Activated T-cell treated with anti-CD3 and anti-CD28 coated beads for 4 hours (primary cell): ENCODE measurements around the gene PROSER3.
"Not testable (repeated sequence)": the region's sequence is repeated elsewhere in the genome, so short reads cannot be mapped to it uniquely, and the experiment has no call there.

Experiments used
- DNase-seq: peaks from one replicate; pipeline ENCODE4 v3.0.0-alpha.2; 2020

PROSER3 gene

DNA sequence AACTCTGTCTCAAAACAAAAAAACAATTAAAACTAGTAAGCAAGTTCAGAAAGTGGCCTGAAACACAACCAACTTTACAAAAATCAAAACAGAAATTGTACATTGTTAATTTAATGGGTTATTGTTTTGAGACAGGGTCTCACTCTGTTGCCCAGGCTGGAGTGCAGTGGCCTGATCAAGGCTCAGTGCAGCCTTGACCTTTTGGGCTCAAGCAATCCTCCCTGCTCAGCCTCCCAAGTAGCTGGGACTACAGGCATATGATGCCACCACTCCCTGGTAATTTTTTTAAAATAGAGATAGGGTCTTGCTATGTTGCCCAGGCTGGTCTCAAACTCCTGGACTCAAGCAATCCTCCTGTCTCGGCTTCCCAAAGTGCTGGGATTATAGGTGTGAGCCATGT, 37.6 kb downstream of the PROSER3 start:
- DNase-seq, result not testable (repeated sequence)

GRCh38 chr19:35796645-35797542, 38.9 kb downstream of the PROSER3 start:
- DNase-seq, result no peak

DNA sequence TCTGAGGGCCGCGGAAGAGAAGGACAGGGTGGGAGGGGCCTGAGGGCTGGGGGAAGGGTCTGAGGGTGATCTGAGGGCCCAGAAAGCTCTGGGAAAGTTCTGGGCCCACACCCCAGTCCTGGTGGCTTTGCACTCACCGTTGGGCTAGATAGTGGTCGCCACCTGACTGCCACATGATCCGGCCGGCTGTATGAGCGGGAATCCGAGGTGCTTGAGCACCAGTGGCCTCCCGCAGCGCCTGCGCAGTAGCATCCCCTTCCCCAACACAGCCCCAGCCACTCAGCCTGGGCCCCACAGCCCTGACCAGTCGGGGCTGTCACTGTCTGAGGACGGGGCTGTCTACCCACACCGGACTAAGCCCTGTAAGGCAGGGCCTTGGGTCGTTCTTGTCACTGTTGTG, 39.7 kb downstream of the PROSER3 start:
- no peak for DNase-seq

- no peak for DNase-seq
Observed at GRCh38 chr19:35801828-35802227, 43.9 kb downstream of the PROSER3 start.

DNA sequence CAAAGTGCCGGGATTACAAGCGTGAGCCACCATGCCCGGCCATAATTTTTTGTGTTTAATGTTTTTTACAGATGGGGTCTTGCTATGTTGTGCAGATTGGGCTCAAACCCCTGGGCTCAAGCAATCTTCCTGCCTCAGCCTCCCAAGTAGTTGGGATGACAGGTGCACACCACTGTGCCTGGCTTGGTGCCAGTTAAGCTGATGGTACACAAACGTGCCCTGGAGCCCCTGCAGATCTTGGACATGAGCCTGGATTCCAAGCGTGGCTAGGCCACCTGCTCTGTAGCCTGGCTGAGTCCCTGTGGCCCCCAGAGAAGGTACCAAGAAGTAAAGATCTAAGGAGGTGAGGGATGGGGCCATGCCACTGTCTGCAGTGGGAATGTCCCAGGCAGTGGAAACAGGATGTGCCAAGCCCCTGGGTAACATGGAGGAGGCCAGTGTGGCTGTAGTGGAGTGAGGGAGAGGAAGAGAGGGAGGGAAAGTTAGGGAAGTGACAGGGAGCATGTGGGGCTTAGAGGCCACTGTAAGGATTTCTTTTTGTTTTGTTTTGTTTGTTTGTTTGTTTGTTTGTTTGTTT, 47.6 kb downstream of the PROSER3 start:
- no peak for DNase-seq

DNA sequence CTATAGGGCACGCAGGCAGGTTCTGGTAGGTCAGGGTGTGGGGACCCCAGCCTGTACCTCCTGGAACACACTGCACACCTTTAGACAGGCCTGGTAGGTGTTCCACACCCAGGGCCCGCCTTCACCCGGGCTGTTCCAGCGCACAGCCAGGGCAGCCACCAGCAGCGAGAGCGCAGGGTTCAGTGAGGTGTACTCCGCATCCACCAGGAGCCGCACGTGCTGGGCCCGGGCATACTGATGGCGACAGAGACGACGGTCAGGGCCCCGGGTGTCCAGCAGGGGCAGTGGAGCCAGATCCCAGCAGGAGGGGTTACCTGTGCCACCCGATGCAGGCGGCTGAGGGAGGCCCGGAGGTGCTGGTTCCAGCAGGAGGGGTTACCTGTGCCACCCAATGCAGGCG, 48.6 kb downstream of the PROSER3 start:
- DNase-seq, result no peak

DNA sequence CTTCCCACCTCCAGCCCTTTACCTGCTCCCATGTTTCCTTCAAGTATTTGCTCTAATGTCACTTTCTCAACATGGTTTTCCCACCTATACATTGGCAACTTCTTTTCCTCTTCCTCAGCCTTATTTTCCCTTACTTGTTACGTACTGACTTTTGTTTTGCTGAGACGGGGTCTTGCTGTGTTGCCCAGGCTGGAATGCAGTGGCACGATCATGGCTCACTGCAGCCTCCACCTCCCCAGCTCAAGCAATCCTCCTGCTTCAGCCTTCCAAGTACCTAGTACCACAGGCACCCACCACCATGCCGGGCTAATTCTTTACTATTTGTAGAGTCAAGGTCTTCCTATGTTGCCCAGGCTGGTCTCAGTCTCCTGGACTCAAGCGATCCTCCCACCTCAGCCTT, 49.7 kb downstream of the PROSER3 start:
- DNase-seq, result no peak

DNA sequence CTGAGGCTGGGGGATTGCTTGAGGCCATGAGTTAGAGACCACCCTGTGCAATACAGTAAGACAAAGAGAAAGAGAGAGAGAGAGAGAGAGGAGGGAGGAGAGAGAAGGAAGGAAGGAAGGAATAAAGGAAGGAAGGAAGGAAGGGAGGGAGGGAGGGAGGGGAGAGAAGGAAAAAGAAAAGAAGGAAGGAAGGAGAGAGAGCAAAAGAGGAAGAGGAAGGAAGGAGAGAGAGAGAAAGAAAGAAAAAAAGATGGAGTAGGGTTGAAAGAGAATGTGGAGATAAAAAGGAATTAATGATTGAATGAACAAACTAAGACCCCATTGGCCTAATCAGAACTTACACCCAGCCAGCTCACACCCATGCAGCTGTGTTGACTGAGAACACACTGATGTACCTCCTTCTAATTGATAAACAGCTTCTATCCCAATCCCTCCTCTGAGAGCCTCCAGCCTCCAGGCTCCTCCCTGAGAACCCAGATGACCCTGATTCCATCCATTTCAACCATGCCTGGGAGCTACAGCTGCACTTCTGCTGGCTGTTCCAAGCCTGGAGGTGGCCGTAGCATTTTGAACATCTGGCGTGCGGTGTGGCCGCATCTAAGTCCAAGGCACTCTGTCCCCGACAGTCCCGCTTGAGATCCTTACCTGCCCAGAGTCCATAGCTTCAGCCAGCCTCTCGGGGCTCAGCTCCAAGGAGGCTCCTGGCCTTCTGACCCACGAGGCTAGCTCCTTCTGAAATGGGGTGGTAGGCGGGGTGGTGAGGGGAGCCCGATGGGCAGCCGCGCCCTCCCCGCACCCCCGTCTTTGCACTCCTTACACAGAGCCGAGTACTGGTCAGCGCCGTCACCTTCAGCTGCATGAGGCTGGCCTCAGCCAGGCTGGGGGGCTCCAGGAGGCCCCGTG, 53.6 kb downstream of the PROSER3 start:
- no peak for DNase-seq

- DNase-seq, result no peak
Observed at GRCh38 chr19:35812220-35813042, 54.5 kb downstream of the PROSER3 start, which contains the start of gene PRODH2. TSS of gene PRODH2 (minus strand) at chr19:35812845. CDS start at chr19:35812805, 40 bp downstream.

GRCh38 chr19:35813043-35813890, 55.3 kb downstream of the PROSER3 start:
- DNase-seq, result no peak

GRCh38 chr19:35816262-35816661, 58.3 kb downstream of the PROSER3 start:
- no peak for DNase-seq

DNA sequence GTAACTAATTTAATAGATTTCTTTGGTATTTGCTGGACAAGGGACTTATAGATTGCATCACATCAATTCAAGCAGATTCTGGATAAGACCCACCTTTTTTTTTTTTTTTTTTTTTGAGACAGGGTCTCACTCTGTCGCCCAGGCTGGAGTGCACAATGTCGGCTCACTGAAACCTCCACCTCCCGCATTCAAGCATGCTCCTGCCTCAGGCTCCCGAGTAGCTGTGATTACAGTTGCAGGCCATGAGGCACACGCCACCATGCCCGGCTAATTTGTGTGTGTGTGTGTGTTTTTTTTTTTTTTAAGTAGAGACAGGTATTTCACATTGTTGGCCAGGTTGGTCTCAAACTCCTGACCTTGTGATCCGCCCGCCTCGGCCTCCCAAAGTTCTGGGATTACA, 58.9 kb downstream of the PROSER3 start:
- no peak for DNase-seq

GRCh38 chr19:35818445-35818844, 60.5 kb downstream of the PROSER3 start:
- no peak for DNase-seq
